Small intestine (tissue), 7 donors: Measurements from ENCODE around the gene MTHFD1. TPM values are rescaled to one million over a fixed set of nuclear protein-coding genes. Genes with fewer than 3 reads are reported as not detected.

Experiments used
- DNase-seq, 2 donors: peaks; one replicate each; pipeline versions ENCODE4 v3.0.0 to v3.0.0-alpha.2; 2013
- FAIRE-seq: peaks from 2 replicates; lab custom pipeline; 2012; peaks lifted over from hg19 to GRCh38; lab: Jason Lieb, UNC
- H3K27ac ChIP-seq, 3 donors: one replicate each; pipeline ENCODE4 v1.5.1; 2013; ENCODE audit warnings: low read length in 2 of 3, mild to moderate bottlenecking in 2 of 3, control low read depth in 1 of 3, inconsistent platforms in 1 of 3, low read depth in 1 of 3, moderate library complexity in 1 of 3
- H3K27me3 ChIP-seq, 3 donors: one replicate each; pipeline ENCODE4 v1.6.1; 2013; ENCODE audit warnings: low read length in 3 of 3, inconsistent platforms in 1 of 3; ENCODE audit not compliant: control insufficient read depth in 3 of 3, insufficient read depth in 3 of 3
- H3K36me3 ChIP-seq, 3 donors: one replicate each; pipeline ENCODE4 v1.6.1; 2013; ENCODE audit warnings: low read length in 3 of 3, inconsistent platforms in 1 of 3, low read depth in 1 of 3, mild to moderate bottlenecking in 1 of 3, moderate library complexity in 1 of 3; ENCODE audit not compliant: control insufficient read depth in 3 of 3, insufficient read depth in 2 of 3
- H3K4me1 ChIP-seq, 3 donors: one replicate each; pipeline ENCODE4 v1.6.1; 2013; ENCODE audit warnings: low read length in 2 of 3, inconsistent platforms in 1 of 3, low read depth in 1 of 3, mild to moderate bottlenecking in 1 of 3, moderate library complexity in 1 of 3; ENCODE audit not compliant: control insufficient read depth in 3 of 3, insufficient read depth in 2 of 3
- H3K4me3 ChIP-seq, 3 donors: one replicate each; pipeline ENCODE4 v1.5.1; 2013; ENCODE audit warnings: low read length in 3 of 3, control low read depth in 1 of 3, inconsistent platforms in 1 of 3, low read depth in 1 of 3, mild to moderate bottlenecking in 1 of 3, moderate library complexity in 1 of 3
- H3K9me3 ChIP-seq, 2 donors: one replicate each; pipeline ENCODE4 v1.6.1; 2013; ENCODE audit warnings: low read depth in 1 of 2, low read length in 1 of 2; ENCODE audit not compliant: control insufficient read depth in 2 of 2, insufficient read depth in 1 of 2
- WGBS, 3 donors: extraction: QIAGEN DNeasy Blood & Tissue Kit; methylation state at CpG; one replicate each; pipeline ENCODE4 v1.1.7; 2013; 5-methylcytosine and 5-hydroxymethylcytosine counted together
- polyA plus RNA-seq, 4 donors: library from polyadenylated mRNA; stranded (reverse) in 3 of 4; unstranded in 1 of 4; fragments of 200-250 nt in 3 of 4; fragments of 120-200 nt in 1 of 4; gene quantifications; one replicate each; pipeline versions ENCODE4 v1.2.1 to v1.2.3, GENCODE V29; 2013
- donor health status: healthy with polysubstance abuse.
- donor health status: control.
- donor health status: control.
- donor health status: Bipolar disorder and iron deficiency.
- donor health status: healthy.

Gene MTHFD1
- polyA plus RNA-seq, 4 donors = 12.4 to 62.2 (median 32.1) TPM

- H3K9me3 ChIP-seq = no peaks in the 10 kb centered on the region
- no peaks in the 10 kb centered on the region for H3K4me1 ChIP-seq
- FAIRE-seq = no peak
- WGBS, 3 donors = 62 to 73% (median 70%) methylated on average over 4 of the region's 4 CpGs
- no peak for DNase-seq
- no peak overlapping the region for H3K4me3 ChIP-seq
- H3K27ac ChIP-seq = no peak overlapping the region
- no peaks in the 10 kb centered on the region for H3K27me3 ChIP-seq
- H3K36me3 ChIP-seq = peaks cover 0 to 13% (median 0%) of the 10 kb centered on the region in 3 donors
Measured at GRCh38 chr14:64394977-64395633, 7.0 kb downstream of the MTHFD1 start.

GRCh38 chr14:64400829-64401459 lies 12.8 kb downstream of the MTHFD1 start:
- no peak overlapping the region for H3K4me3 ChIP-seq
- WGBS, 3 donors = 89 to 92% (median 90%) methylated on average over 6 of the region's 6 CpGs
- no peaks in the 10 kb centered on the region for H3K27me3 ChIP-seq
- FAIRE-seq (no peak), DNase-seq (no peak)
- no peaks in the 10 kb centered on the region for H3K4me1 ChIP-seq
- no peak overlapping the region for H3K27ac ChIP-seq
- peaks cover 0 to 13% (median 3%) of the 10 kb centered on the region in 3 donors for H3K36me3 ChIP-seq
- H3K9me3 ChIP-seq = no peaks in the 10 kb centered on the region

- no peak overlapping the region for H3K4me3 ChIP-seq
- FAIRE-seq (no peak), DNase-seq (no peak)
- H3K27ac ChIP-seq = no peak overlapping the region
- no peaks in the 10 kb centered on the region for H3K27me3 ChIP-seq
- H3K4me1 ChIP-seq = no peaks in the 10 kb centered on the region
- H3K36me3 ChIP-seq = peaks cover 0 to 16% (median 3%) of the 10 kb centered on the region in 3 donors
- WGBS, 3 donors = 92 to 96% (median 92%) methylated on average over 1 of the region's 1 CpG
- H3K9me3 ChIP-seq = no peaks in the 10 kb centered on the region
Measured at GRCh38 chr14:64401949-64402348, 13.8 kb downstream of the MTHFD1 start.

- Histone ChIP-seq H3K4me1 (no peaks in the 10 kb centered on the region), H3K4me3 (no peak overlapping the region), H3K27me3 (no peaks in the 10 kb centered on the region), H3K36me3 (peaks cover 0 to 26% (median 3%) of the 10 kb centered on the region in 3 donors), H3K27ac (no peak overlapping the region), H3K9me3 (no peaks in the 10 kb centered on the region)
- 69 to 78% (median 71%) methylated on average over 4 of the region's 4 CpGs for WGBS, 3 donors
- DNase-seq = no peak
- no peak for FAIRE-seq
Measured at GRCh38 chr14:64405295-64405694, 17.1 kb downstream of the MTHFD1 start.

- FAIRE-seq = no peak
- WGBS, 3 donors = 86 to 92% (median 91%) methylated on average over 2 of the region's 2 CpGs
- H3K4me1 ChIP-seq = no peaks in the 10 kb centered on the region
Measured at GRCh38 chr14:64407329-64407728, 19.2 kb downstream of the MTHFD1 start.

GRCh38 chr14:64409126-64409920 lies 21.2 kb downstream of the MTHFD1 start:
- DNase-seq = no peak

More at GRCh38 chr14:64407329-64407728, 19.2 kb downstream of the MTHFD1 start:
- Histone ChIP-seq H3K36me3 (peaks cover 0 to 30% (median 6%) of the 10 kb centered on the region in 3 donors), H3K27me3 (no peaks in the 10 kb centered on the region), H3K27ac (no peak overlapping the region), H3K4me3 (no peak overlapping the region), H3K9me3 (no peaks in the 10 kb centered on the region)
- DNase-seq = no peak

GRCh38 chr14:64410084-64410774 lies 22.1 kb downstream of the MTHFD1 start:
- FAIRE-seq (no peak), DNase-seq (no peak)
- WGBS, 3 donors = 63 to 82% (median 74%) methylated on average over 5 of the region's 5 CpGs

More at GRCh38 chr14:64409126-64409920, 21.2 kb downstream of the MTHFD1 start:
- Histone ChIP-seq H3K9me3 (no peaks in the 10 kb centered on the region), H3K36me3 (peaks cover 0 to 34% (median 3%) of the 10 kb centered on the region in 3 donors), H3K27ac (no peak overlapping the region), H3K4me3 (no peak overlapping the region), H3K27me3 (no peaks in the 10 kb centered on the region), H3K4me1 (no peaks in the 10 kb centered on the region)
- 90 to 94% (median 90%) methylated on average over 7 of the region's 7 CpGs for WGBS, 3 donors
- FAIRE-seq = no peak

GRCh38 chr14:64411001-64411400 lies 22.8 kb downstream of the MTHFD1 start:
- Histone ChIP-seq H3K4me1 (no peaks in the 10 kb centered on the region), H3K27me3 (no peaks in the 10 kb centered on the region), H3K27ac (no peak overlapping the region), H3K36me3 (peaks cover 0 to 39% (median 8%) of the 10 kb centered on the region in 3 donors), H3K4me3 (no peak overlapping the region), H3K9me3 (no peaks in the 10 kb centered on the region)
- no peak for FAIRE-seq
- no peak for DNase-seq
- 90 to 95% (median 92%) methylated on average over 4 of the region's 4 CpGs for WGBS, 3 donors

More at GRCh38 chr14:64410084-64410774, 22.1 kb downstream of the MTHFD1 start:
- no peak overlapping the region for H3K4me3 ChIP-seq
- H3K27ac ChIP-seq = no peak overlapping the region
- peaks cover 0 to 36% (median 3%) of the 10 kb centered on the region in 3 donors for H3K36me3 ChIP-seq
- H3K27me3 ChIP-seq = no peaks in the 10 kb centered on the region
- no peaks in the 10 kb centered on the region for H3K4me1 ChIP-seq
- no peaks in the 10 kb centered on the region for H3K9me3 ChIP-seq
